Testis (tissue), 3 donors: ENCODE data around the gene GARIN5B. TPM values are rescaled to one million over a fixed set of nuclear protein-coding genes. Genes with fewer than 3 reads are reported as not detected.

ENCODE experiments used
- DNase-seq: peaks from one replicate; pipeline ENCODE4 v3.0.0-alpha.2; 2019
- H3K27ac ChIP-seq, 2 donors: fragments of 200-600 bp; sonication (generic); one replicate each; pipeline ENCODE4 v1.5.1; 2019
- H3K27me3 ChIP-seq: fragments of 200-600 bp; sonication (generic); one replicate; pipeline ENCODE4 v1.5.1; 2019
- H3K36me3 ChIP-seq: fragments of 200-600 bp; sonication (generic); one replicate; pipeline ENCODE4 v1.5.1; 2017; ENCODE audit warnings: low read depth; ENCODE audit errors: missing control alignments
- H3K4me1 ChIP-seq: fragments of 200-600 bp; sonication (generic); one replicate; pipeline ENCODE4 v1.5.1; 2019
- H3K4me3 ChIP-seq, 2 donors: fragments of 200-600 bp; sonication (generic); one replicate each; pipeline ENCODE4 v1.5.1; 2017 to 2019
- H3K9me3 ChIP-seq: fragments of 200-600 bp; sonication (generic); one replicate; pipeline ENCODE4 v1.5.1; 2017
- CTCF ChIP-seq, 3 experiments: fragments of 450-650 bp in 2 of 3; fragments of 200-600 bp in 1 of 3; sonication (generic) in 1 of 3; IDR thresholded peaks; one replicate each; pipeline ENCODE4 v1.5.1; 2016 to 2019; ENCODE audit warnings: antibody characterized with exemption in 3 of 3, mild to moderate bottlenecking in 2 of 3, moderate library complexity in 1 of 3
- POLR2A ChIP-seq: fragments of 450-650 bp; IDR thresholded peaks from one replicate; pipeline ENCODE4 v1.6.1; 2017; ENCODE audit warnings: antibody characterized with exemption, mild to moderate bottlenecking, moderate library complexity
- WGBS, 2 donors: methylation state at CpG; one replicate each; pipeline ENCODE4 v1.1.5; 2018; 5-methylcytosine and 5-hydroxymethylcytosine counted together
- intact Hi-C: fragments of 100-400 bp; cut with DNase I; formaldehyde crosslinking; loops from one replicate; pipeline ENCODE4 v1.15.1; 2023; ENCODE audit warnings: low total_unique reads
- polyA plus RNA-seq: library from polyadenylated mRNA; stranded (reverse); fragments of 350-450 nt; fragmentation: Illumina TruSeq; extraction: RNeasy Lipid Tissue Mini Kit (QIAGEN cat#74804); gene quantifications from one replicate; pipeline ENCODE4 v1.2.3, GENCODE V29; 2014; ENCODE audit warnings: low read depth, low replicate concordance; ENCODE audit not compliant: insufficient read depth
- total RNA-seq, 2 donors: library from RNA; depleted of rRNA; stranded (reverse); fragments of >200 nt; gene quantifications; one replicate each; pipeline ENCODE4 v1.2.3, GENCODE V29; 2016

GARIN5B gene
- total and polyA plus RNA-seq, 3 donors from 2014 or later = 11.3 to 49.6 (median 28.2) TPM

GRCh38 chr19:55387736-55388497 is 24.9 kb upstream of the GARIN5B start:
- TF ChIP-seq POLR2A = no peak
- no peak for TF ChIP-seq CTCF (IDR thresholded peaks at IDR 0.05)
- no peak for DNase-seq
- no peak overlapping the region for H3K4me3 ChIP-seq
- WGBS, 2 donors = 82 to 85% methylated on average over 15 to 24 of the region's 24 CpGs
- no peaks in the 10 kb centered on the region for H3K36me3 ChIP-seq
- H3K27me3 ChIP-seq = no peaks in the 10 kb centered on the region
- no peaks in the 10 kb centered on the region for H3K9me3 ChIP-seq
- H3K27ac ChIP-seq = no peak overlapping the region
- intact Hi-C loops = no loop called here
- H3K4me1 ChIP-seq = peaks cover 40% of the 10 kb centered on the region

DNA sequence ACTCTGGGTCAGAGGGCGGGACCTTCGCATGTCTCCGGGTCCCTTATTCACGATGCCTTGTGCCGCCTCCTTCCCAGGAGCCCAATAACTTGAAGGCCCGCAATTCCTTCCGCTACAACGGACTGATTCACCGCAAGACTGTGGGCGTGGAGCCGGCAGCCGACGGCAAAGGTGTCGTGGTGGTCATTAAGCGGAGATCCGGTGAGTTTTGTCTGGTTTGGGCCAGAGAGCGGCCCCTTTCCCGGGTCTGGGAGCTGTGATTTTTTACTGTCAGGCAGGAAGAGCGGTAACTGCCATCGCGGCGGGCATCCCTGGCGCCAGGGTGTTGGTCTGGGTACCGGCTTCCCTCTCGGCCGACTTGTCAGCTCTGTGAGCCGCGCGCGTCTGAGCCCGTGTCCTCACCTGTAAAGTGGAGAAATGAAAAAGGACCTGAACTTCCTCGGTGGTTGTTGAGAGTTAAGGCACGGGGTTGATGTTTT is 23.5 kb upstream of the GARIN5B start:
- no peaks in the 10 kb centered on the region for H3K9me3 ChIP-seq
- peaks cover 39% of the 10 kb centered on the region for H3K4me1 ChIP-seq
- H3K4me3 ChIP-seq = peak overlapping the region; percentile 80 to 92
- peak overlapping the region in 1 of 2 donors; percentile 93 for H3K27ac ChIP-seq
- no peak for DNase-seq
- 1 to 2% methylated on average over 20 to 33 of the region's 33 CpGs for WGBS, 2 donors
- intact Hi-C loops = no loop called here
- H3K27me3 ChIP-seq = no peaks in the 10 kb centered on the region
- no peak for TF ChIP-seq CTCF (IDR thresholded peaks at IDR 0.05)
- TF ChIP-seq POLR2A = no peak
- no peaks in the 10 kb centered on the region for H3K36me3 ChIP-seq

- DNase-seq = peak; percentile 99
- TF ChIP-seq POLR2A (peak; percentile 89), CTCF (IDR thresholded peaks at IDR 0.05) (no peak)
- WGBS, 2 donors = 0% methylated on average over 55 to 68 of the region's 68 CpGs
- Histone ChIP-seq H3K4me3 (peak within 1 kb of the TSS; percentile 80 to 92), H3K27me3 (no peaks in the 10 kb centered on the region), H3K9me3 (no peaks in the 10 kb centered on the region), H3K36me3 (no peaks in the 10 kb centered on the region), H3K4me1 (peaks cover 37% of the 10 kb centered on the region), H3K27ac (peak within 1 kb of the TSS; percentile 92 to 93)
- intact Hi-C loops = no loop called here
These were observed 22.8 kb upstream of the GARIN5B start, which contains the start of gene RPL28 for GRCh38 chr19:55385724-55386492. Gene RPL28 (plus strand): TSS chr19:55385932. CDS start chr19:55386358, 426 bp downstream.

DNA sequence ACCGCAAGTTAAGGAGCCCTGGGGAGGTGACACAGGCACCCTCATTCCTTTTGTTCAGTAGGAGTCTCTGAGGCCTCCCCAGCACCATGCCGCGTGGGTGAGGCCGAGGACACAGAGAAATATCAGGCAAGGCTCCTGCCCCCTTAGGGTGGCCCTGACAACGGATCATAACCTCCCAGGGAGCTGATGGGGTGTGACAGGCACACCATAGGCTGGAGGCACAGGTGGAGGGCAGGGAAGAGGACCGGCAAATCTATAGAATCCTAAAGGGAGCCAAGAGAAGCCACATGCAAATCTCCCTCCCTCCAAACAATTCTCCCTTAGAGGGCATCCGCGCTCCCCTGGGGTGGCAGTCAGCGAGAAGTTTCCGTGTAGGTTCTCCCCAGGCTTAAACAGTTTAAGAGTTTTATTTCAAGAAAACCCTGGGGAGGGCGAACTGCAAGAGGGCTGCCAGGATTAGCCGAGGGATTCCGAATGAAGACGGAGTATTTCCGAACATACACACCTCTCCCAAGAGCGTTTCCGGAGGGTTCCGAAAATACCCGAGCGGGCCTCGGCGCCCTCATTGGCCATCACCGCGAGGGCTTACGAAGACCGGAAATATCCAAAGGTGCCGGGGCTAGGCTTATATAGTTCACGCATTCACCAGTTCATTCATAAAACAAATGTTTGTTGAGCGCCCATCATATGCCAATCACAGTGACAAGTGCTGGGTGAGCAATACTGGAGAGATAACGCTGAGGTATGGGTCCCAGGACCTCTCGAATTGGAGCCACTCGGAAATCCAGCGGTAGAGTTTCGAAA is 22.1 kb upstream of the GARIN5B start:
- Histone ChIP-seq H3K4me1 (peaks cover 37% of the 10 kb centered on the region), H3K27ac (peak overlapping the region; percentile 92 to 93), H3K9me3 (no peaks in the 10 kb centered on the region), H3K4me3 (peak overlapping the region; percentile 80 to 92), H3K36me3 (no peaks in the 10 kb centered on the region), H3K27me3 (no peaks in the 10 kb centered on the region)
- no peak for TF ChIP-seq CTCF (IDR thresholded peaks at IDR 0.05)
- intact Hi-C loops = loop anchor here (5.0 kb wide), 1 partner anchor 43 kb away; no protein-coding TSS in a partner anchor
- DNase-seq = peak; percentile 98
- 2 to 3% methylated on average over 26 to 34 of the region's 34 CpGs for WGBS, 2 donors
